Testis (tissue), 3 donors: ENCODE results near the gene DCLK1. TPM values are rescaled to one million over a fixed set of nuclear protein-coding genes. Genes with fewer than 3 reads are reported as not detected.

ENCODE experiments used
- DNase-seq: peaks from one replicate; pipeline ENCODE4 v3.0.0-alpha.2; 2019
- H3K27ac ChIP-seq, 2 donors: fragments of 200-600 bp; sonication (generic); one replicate each; pipeline ENCODE4 v1.5.1; 2019
- H3K27me3 ChIP-seq: fragments of 200-600 bp; sonication (generic); one replicate; pipeline ENCODE4 v1.5.1; 2019
- H3K36me3 ChIP-seq: fragments of 200-600 bp; sonication (generic); one replicate; pipeline ENCODE4 v1.5.1; 2017; ENCODE audit warnings: low read depth; ENCODE audit errors: missing control alignments
- H3K4me1 ChIP-seq: fragments of 200-600 bp; sonication (generic); one replicate; pipeline ENCODE4 v1.5.1; 2019
- H3K4me3 ChIP-seq, 2 donors: fragments of 200-600 bp; sonication (generic); one replicate each; pipeline ENCODE4 v1.5.1; 2017 to 2019
- H3K9me3 ChIP-seq: fragments of 200-600 bp; sonication (generic); one replicate; pipeline ENCODE4 v1.5.1; 2017
- CTCF ChIP-seq, 3 experiments: fragments of 450-650 bp in 2 of 3; fragments of 200-600 bp in 1 of 3; sonication (generic) in 1 of 3; IDR thresholded peaks; one replicate each; pipeline ENCODE4 v1.5.1; 2016 to 2019; ENCODE audit warnings: antibody characterized with exemption in 3 of 3, mild to moderate bottlenecking in 2 of 3, moderate library complexity in 1 of 3
- POLR2A ChIP-seq: fragments of 450-650 bp; IDR thresholded peaks from one replicate; pipeline ENCODE4 v1.6.1; 2017; ENCODE audit warnings: antibody characterized with exemption, mild to moderate bottlenecking, moderate library complexity
- WGBS, 2 donors: methylation state at CpG; one replicate each; pipeline ENCODE4 v1.1.5; 2018; 5-methylcytosine and 5-hydroxymethylcytosine counted together
- intact Hi-C: fragments of 100-400 bp; cut with DNase I; formaldehyde crosslinking; loops from one replicate; pipeline ENCODE4 v1.15.1; 2023; ENCODE audit warnings: low total_unique reads
- polyA plus RNA-seq: library from polyadenylated mRNA; stranded (reverse); fragments of 350-450 nt; fragmentation: Illumina TruSeq; extraction: RNeasy Lipid Tissue Mini Kit (QIAGEN cat#74804); gene quantifications from one replicate; pipeline ENCODE4 v1.2.3, GENCODE V29; 2014; ENCODE audit warnings: low read depth, low replicate concordance; ENCODE audit not compliant: insufficient read depth
- total RNA-seq, 2 donors: library from RNA; depleted of rRNA; stranded (reverse); fragments of >200 nt; gene quantifications; one replicate each; pipeline ENCODE4 v1.2.3, GENCODE V29; 2016

DCLK1 gene
- total and polyA plus RNA-seq, 3 donors from 2014 or later, result 4.5 to 8.9 (median 4.9) TPM

- Histone ChIP-seq H3K36me3 (no peaks in the 10 kb centered on the region), H3K27me3 (no peaks in the 10 kb centered on the region), H3K4me1 (no peaks in the 10 kb centered on the region), H3K4me3 (no peak overlapping the region), H3K9me3 (no peaks in the 10 kb centered on the region), H3K27ac (peak overlapping the region in 1 of 2 donors; percentile 64)
- DNase-seq, result peak; percentile 34
- TF ChIP-seq POLR2A (no peak), CTCF (IDR thresholded peaks at IDR 0.05) (no peak)
- intact Hi-C loops, result no loop called here
- 41 to 49% methylated on average over 6 of the region's 6 CpGs for WGBS, 2 donors
These were observed 61.3 kb downstream of the DCLK1 start for GRCh38 chr13:36069881-36070366.

GRCh38 chr13:36068991-36069390 is 62.2 kb downstream of the DCLK1 start:
- intact Hi-C loops, result no loop called here
- Histone ChIP-seq H3K27me3 (no peaks in the 10 kb centered on the region), H3K27ac (no peak overlapping the region), H3K4me1 (no peaks in the 10 kb centered on the region), H3K4me3 (no peak overlapping the region), H3K36me3 (no peaks in the 10 kb centered on the region), H3K9me3 (no peaks in the 10 kb centered on the region)
- 53 to 59% methylated on average over 3 of the region's 3 CpGs for WGBS, 2 donors
- no peak for DNase-seq
- no peak for TF ChIP-seq POLR2A
- no peak for TF ChIP-seq CTCF (IDR thresholded peaks at IDR 0.05)

- TF ChIP-seq POLR2A (no peak), CTCF (IDR thresholded peaks at IDR 0.05) (no peak)
- WGBS, 2 donors, result 71 to 78% methylated on average over 1 of the region's 1 CpG
These were observed 62.6 kb downstream of the DCLK1 start for GRCh38 chr13:36068566-36068965.

DNA sequence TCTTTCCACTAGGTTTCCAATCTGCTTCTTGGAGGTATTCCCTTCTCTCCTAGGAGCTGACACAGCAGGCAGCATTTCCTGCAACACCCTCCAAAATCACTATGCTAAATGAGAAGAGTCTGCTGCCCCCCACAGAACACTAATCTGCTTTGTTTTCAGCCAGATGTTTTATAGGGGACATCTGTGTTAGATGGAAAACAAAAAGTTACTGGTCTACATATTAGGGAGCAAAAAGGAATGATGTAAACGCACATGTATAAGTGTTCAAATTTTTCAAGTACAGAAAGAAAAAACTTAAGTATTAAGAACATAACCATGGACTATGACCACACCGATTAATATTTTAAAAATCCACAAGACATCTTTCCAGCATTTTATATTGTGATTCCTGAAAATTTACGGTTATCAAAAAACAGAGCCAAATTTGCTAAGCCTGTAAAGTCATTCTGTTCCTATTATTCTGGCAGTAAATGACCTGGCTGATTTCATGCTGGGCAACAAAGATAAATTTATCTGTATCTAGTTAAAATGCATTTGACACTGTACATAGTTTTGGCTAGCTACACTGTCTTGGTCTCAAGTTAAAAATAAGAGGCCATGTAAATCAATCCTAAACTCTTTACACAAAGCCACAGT is 63.3 kb downstream of the DCLK1 start:
- WGBS, 2 donors, result 36 to 40% methylated on average over 3 of the region's 3 CpGs
- Histone ChIP-seq H3K4me1 (no peaks in the 10 kb centered on the region), H3K36me3 (no peaks in the 10 kb centered on the region), H3K4me3 (no peak overlapping the region), H3K9me3 (no peaks in the 10 kb centered on the region), H3K27ac (no peak overlapping the region), H3K27me3 (no peaks in the 10 kb centered on the region)
- no peak for DNase-seq
- TF ChIP-seq POLR2A, result no peak
- no peak for TF ChIP-seq CTCF (IDR thresholded peaks at IDR 0.05)
- intact Hi-C loops, result no loop called here

More at GRCh38 chr13:36068566-36068965, 62.6 kb downstream of the DCLK1 start:
- no peaks in the 10 kb centered on the region for H3K9me3 ChIP-seq
- no peaks in the 10 kb centered on the region for H3K36me3 ChIP-seq
- no peaks in the 10 kb centered on the region for H3K27me3 ChIP-seq
- no peaks in the 10 kb centered on the region for H3K4me1 ChIP-seq
- H3K4me3 ChIP-seq, result no peak overlapping the region
- intact Hi-C loops, result no loop called here
- no peak for DNase-seq
- H3K27ac ChIP-seq, result no peak overlapping the region

GRCh38 chr13:36062249-36062648 is 68.9 kb downstream of the DCLK1 start:
- 73 to 93% methylated on average over 1 of the region's 1 CpG for WGBS, 2 donors
- TF ChIP-seq POLR2A (no peak), CTCF (IDR thresholded peaks at IDR 0.05) (no peak)

More at GRCh38 chr13:36062249-36062648, 68.9 kb downstream of the DCLK1 start:
- Histone ChIP-seq H3K9me3 (no peaks in the 10 kb centered on the region), H3K27ac (no peak overlapping the region), H3K36me3 (no peaks in the 10 kb centered on the region), H3K4me1 (no peaks in the 10 kb centered on the region), H3K27me3 (no peaks in the 10 kb centered on the region), H3K4me3 (no peak overlapping the region)
- DNase-seq, result no peak
- intact Hi-C loops, result no loop called here
